Activated naive CD8-positive, alpha-beta T cell treated with anti-CD3 and anti-CD28 coated beads for 36 hours (primary cell): ENCODE measurements around the gene DNAAF3. TPM values are rescaled to one million over a fixed set of nuclear protein-coding genes. Genes with fewer than 3 reads are reported as not detected.
A peak's percentile ranks its signal among the peaks of the same experiment; 100 is the strongest.
"Not testable (repeated sequence)": the region's sequence is repeated elsewhere in the genome, so short reads cannot be mapped to it uniquely, and the experiment has no call there.

ENCODE experiments used
- DNase-seq: peaks from one replicate; pipeline ENCODE4 v3.0.0; 2021
- H3K27ac Mint-ChIP-seq: one replicate; pipeline ENCODE4 v1.8.0; 2022; ENCODE audit warnings: mild to moderate bottlenecking, moderate library complexity, mixed read lengths
- H3K27me3 Mint-ChIP-seq: one replicate; pipeline ENCODE4 v1.8.0; 2022; ENCODE audit warnings: mild to moderate bottlenecking, mixed read lengths
- H3K36me3 Mint-ChIP-seq: one replicate; pipeline ENCODE4 v1.8.0; 2021; ENCODE audit warnings: mild to moderate bottlenecking, mixed read lengths
- H3K4me1 Mint-ChIP-seq: one replicate; pipeline ENCODE4 v1.8.0; 2021; ENCODE audit warnings: mixed read lengths
- H3K4me3 Mint-ChIP-seq: one replicate; pipeline ENCODE4 v1.8.0; 2022; ENCODE audit warnings: mild to moderate bottlenecking, moderate library complexity, mixed read lengths
- H3K9me3 Mint-ChIP-seq: one replicate; pipeline ENCODE4 v1.8.0; 2022; ENCODE audit warnings: mixed read lengths
- total RNA-seq, 2 experiments: library from RNA; stranded (reverse); gene quantifications; one replicate each; pipeline ENCODE4 v1.2.3, GENCODE V29; 2021

Gene DNAAF3
- total RNA-seq, 2 experiments from 2014 or later, result not detected

- Mint-ChIP-seq H3K4me3 (no peak overlapping the region), H3K27me3 (peaks cover 37% of the 10 kb centered on the region), H3K27ac (no peak overlapping the region), H3K36me3 (no peaks in the 10 kb centered on the region), H3K4me1 (peaks cover 2% of the 10 kb centered on the region), H3K9me3 (no peaks in the 10 kb centered on the region)
- no peak for DNase-seq
These were observed 19.7 kb upstream of the DNAAF3 start for GRCh38 chr19:55186080-55186479.

- no peaks in the 10 kb centered on the region for H3K9me3 Mint-ChIP-seq
- H3K27me3 Mint-ChIP-seq, result peaks cover 77% of the 10 kb centered on the region
- no peak for DNase-seq
- H3K36me3 Mint-ChIP-seq, result no peaks in the 10 kb centered on the region
- H3K4me3 Mint-ChIP-seq, result no peak overlapping the region
- no peak overlapping the region for H3K27ac Mint-ChIP-seq
- H3K4me1 Mint-ChIP-seq, result peaks cover 11% of the 10 kb centered on the region
These were observed 15.3 kb upstream of the DNAAF3 start for GRCh38 chr19:55181740-55182139.

DNA sequence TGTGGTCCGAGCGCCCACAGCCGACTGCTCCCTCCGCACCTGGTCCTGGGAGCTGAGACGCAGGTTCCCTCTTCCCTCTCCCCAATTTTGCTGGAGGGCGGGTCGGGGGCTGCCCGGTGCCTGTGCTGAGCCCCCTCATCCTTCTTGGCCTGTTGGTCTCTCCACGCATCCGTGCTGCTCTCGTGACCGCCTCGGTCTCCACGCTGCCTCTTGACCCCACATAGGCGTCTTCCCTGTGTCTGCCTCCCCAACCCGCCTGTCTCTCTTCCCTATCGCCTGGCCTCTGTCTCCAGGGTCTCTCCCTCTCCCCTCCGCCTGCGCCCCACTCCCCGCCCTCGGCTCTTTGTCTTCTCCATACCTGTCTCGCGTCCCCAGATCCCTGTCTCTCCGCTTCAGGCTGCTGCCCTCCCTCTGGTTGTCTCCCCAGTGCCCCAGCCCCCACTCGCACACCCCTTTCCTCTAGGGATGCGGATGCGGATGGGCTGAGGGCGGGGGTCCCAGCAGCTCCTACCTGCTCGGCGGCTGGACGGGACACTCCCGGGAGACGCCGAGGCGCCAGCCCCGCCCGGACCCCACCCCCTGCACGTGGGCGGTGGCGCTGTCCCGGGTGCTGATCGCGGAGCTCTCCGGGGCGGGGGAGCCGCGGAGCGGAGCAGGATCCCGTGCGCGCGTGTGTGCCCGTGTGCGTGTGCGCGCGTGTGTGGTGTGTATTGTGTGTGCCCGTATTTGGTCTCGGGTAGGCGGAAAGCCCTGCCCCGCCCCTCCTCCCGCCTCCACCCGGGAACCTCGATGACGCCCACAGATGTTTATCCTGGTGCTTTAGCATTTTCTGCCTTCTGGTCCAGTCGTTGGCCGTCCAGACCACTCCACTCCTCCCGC is 13.4 kb upstream of the DNAAF3 start, which contains the start of gene SYT5:
TSS of gene SYT5 (minus strand) at position 684 of the 879 bp plus-strand sequence. CDS start 1,248 bp downstream, outside the sequence.
- no peaks in the 10 kb centered on the region for H3K36me3 Mint-ChIP-seq
- H3K27ac Mint-ChIP-seq, result peak within 1 kb of the TSS; percentile 15
- H3K27me3 Mint-ChIP-seq, result peaks cover 86% of the 10 kb centered on the region
- peaks cover 11% of the 10 kb centered on the region for H3K4me1 Mint-ChIP-seq
- H3K9me3 Mint-ChIP-seq, result peaks cover 2% of the 10 kb centered on the region
- H3K4me3 Mint-ChIP-seq, result peak within 1 kb of the TSS; percentile 68
- peak; percentile 73 for DNase-seq

- peaks cover 90% of the 10 kb centered on the region for H3K27me3 Mint-ChIP-seq
- peak; percentile 94 for DNase-seq
- H3K36me3 Mint-ChIP-seq, result no peaks in the 10 kb centered on the region
- no peak overlapping the region for H3K27ac Mint-ChIP-seq
- H3K4me1 Mint-ChIP-seq, result peaks cover 13% of the 10 kb centered on the region
- peak overlapping the region; percentile 68 for H3K4me3 Mint-ChIP-seq
- H3K9me3 Mint-ChIP-seq, result peaks cover 2% of the 10 kb centered on the region
These were observed 12.6 kb upstream of the DNAAF3 start for GRCh38 chr19:55178781-55179599.

- DNase-seq, result no peak
- no peak overlapping the region for H3K27ac Mint-ChIP-seq
- peaks cover 15% of the 10 kb centered on the region for H3K4me1 Mint-ChIP-seq
- H3K9me3 Mint-ChIP-seq, result peaks cover 2% of the 10 kb centered on the region
- H3K27me3 Mint-ChIP-seq, result peaks cover 96% of the 10 kb centered on the region
- no peak overlapping the region for H3K4me3 Mint-ChIP-seq
- H3K36me3 Mint-ChIP-seq, result no peaks in the 10 kb centered on the region
These were observed 9.7 kb upstream of the DNAAF3 start for GRCh38 chr19:55176076-55176475.

DNA sequence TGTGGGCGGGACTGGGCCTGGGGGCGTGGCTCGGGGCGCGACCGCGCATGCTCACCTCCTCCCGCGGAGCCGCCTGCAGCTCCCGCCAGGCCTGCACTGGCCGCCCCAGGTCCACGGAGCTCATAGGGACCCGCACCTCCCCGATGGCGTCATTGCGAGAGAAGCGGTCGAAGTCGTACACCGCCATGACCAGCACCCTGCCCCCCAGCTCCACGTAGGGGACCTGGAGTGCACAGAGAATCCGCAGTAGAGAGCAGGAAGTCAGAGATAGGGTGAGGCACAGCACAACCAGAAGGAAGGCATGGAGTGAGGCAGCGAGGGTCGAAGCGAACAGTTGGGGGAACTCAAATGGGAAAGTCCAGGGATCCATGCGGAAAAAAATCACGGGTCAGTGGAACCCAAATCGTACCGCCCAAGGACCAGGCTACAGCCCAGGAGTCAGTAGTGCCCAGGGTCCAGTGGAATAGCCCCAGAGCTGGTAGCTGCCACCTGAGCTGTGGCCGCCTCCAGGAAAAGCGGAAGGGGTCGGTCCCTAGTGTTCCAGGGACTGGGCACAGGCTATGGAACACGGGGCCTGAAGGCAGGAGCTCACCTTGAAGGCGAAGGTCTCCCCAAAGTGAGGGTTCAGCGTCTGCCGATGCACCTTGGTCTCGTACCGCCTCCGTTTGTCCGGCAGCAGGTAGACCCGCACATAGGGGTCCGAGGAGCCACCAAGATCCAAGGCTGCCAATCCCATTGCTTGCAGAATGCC is 8.9 kb upstream of the DNAAF3 start:
- Mint-ChIP-seq H3K4me3 (no peak overlapping the region), H3K27me3 (peaks cover 96% of the 10 kb centered on the region), H3K27ac (no peak overlapping the region), H3K4me1 (peaks cover 12% of the 10 kb centered on the region), H3K9me3 (peaks cover 2% of the 10 kb centered on the region), H3K36me3 (no peaks in the 10 kb centered on the region)
- no peak for DNase-seq

- no peaks in the 10 kb centered on the region for H3K36me3 Mint-ChIP-seq
- peaks cover 2% of the 10 kb centered on the region for H3K9me3 Mint-ChIP-seq
- H3K4me3 Mint-ChIP-seq, result no peak overlapping the region
- H3K27me3 Mint-ChIP-seq, result peaks cover 95% of the 10 kb centered on the region
- H3K4me1 Mint-ChIP-seq, result peaks cover 7% of the 10 kb centered on the region
- no peak for DNase-seq
- no peak overlapping the region for H3K27ac Mint-ChIP-seq
These were observed 8.2 kb upstream of the DNAAF3 start for GRCh38 chr19:55174425-55175116.

- Mint-ChIP-seq H3K4me3 (peak overlapping the region; percentile 59), H3K27ac (no peak overlapping the region), H3K9me3 (peaks cover 2% of the 10 kb centered on the region), H3K27me3 (peaks cover 98% of the 10 kb centered on the region), H3K4me1 (peaks cover 3% of the 10 kb centered on the region), H3K36me3 (no peaks in the 10 kb centered on the region)
- DNase-seq, result peak; percentile 31
These were observed 7.4 kb upstream of the DNAAF3 start for GRCh38 chr19:55173714-55174409.

- Mint-ChIP-seq H3K27ac (no peak overlapping the region), H3K27me3 (peaks cover 98% of the 10 kb centered on the region), H3K9me3 (peaks cover 2% of the 10 kb centered on the region), H3K4me1 (peaks cover 3% of the 10 kb centered on the region), H3K36me3 (no peaks in the 10 kb centered on the region), H3K4me3 (peak overlapping the region; percentile 59)
- DNase-seq, result no peak
These were observed 6.8 kb upstream of the DNAAF3 start for GRCh38 chr19:55173186-55173713.

DNA sequence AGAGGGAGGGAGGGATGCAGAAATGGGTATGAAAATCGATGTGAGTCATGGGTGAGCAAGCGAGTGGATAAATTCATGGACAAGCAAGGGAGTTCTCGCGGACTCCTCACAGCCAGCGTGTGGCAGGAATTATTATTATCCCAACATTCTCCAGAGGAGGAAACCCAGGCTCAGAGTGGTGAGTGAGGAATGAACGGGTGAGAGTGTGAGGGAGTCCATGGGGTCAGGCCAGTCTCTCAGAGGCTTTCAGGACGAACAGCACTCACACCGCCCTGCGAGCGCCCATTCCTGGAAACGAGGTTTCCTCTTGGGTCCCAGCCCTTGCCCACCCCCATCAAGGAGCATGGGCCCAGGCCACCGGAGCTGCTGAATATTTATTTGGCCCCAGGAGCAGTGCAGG is 6.3 kb upstream of the DNAAF3 start:
- H3K27me3 Mint-ChIP-seq, result peaks cover 96% of the 10 kb centered on the region
- no peak overlapping the region for H3K27ac Mint-ChIP-seq
- H3K4me3 Mint-ChIP-seq, result peak overlapping the region; percentile 45
- H3K4me1 Mint-ChIP-seq, result peaks cover 3% of the 10 kb centered on the region
- peaks cover 2% of the 10 kb centered on the region for H3K9me3 Mint-ChIP-seq
- no peak for DNase-seq
- H3K36me3 Mint-ChIP-seq, result no peaks in the 10 kb centered on the region

GRCh38 chr19:55172318-55172717 is 5.9 kb upstream of the DNAAF3 start:
- peak overlapping the region; percentile 45 for H3K4me3 Mint-ChIP-seq
- H3K36me3 Mint-ChIP-seq, H3K4me1 Mint-ChIP-seq, H3K9me3 Mint-ChIP-seq, H3K27ac Mint-ChIP-seq, DNase-seq: not testable (repeated sequence)
- H3K27me3 Mint-ChIP-seq, result peaks cover 96% of the 10 kb centered on the region

DNA sequence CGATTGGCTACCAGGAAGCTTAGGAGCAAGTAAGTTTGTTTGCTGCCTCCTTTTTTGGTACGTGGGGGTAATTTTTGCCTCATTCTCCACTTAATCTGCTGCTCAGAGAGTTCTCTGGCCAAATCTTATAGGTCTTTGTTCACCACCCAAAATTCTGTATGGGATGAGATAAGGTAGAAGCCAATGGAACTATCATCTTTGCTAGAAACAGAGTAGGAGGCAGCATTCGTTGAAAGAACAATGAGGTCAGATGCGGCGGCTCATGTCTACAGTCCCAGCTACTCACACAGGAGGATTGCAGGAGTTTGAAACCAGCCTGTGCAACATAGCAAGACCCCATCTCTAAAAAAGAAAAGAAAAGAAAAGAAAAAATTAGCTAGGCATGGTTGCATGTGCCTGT is 5.0 kb upstream of the DNAAF3 start:
- no peaks in the 10 kb centered on the region for H3K36me3 Mint-ChIP-seq
- peaks cover 10% of the 10 kb centered on the region for H3K4me1 Mint-ChIP-seq
- H3K9me3 Mint-ChIP-seq, result peaks cover 4% of the 10 kb centered on the region
- no peak overlapping the region for H3K4me3 Mint-ChIP-seq
- no peak for DNase-seq
- H3K27me3 Mint-ChIP-seq, result peaks cover 96% of the 10 kb centered on the region
- H3K27ac Mint-ChIP-seq, result no peak overlapping the region

DNA sequence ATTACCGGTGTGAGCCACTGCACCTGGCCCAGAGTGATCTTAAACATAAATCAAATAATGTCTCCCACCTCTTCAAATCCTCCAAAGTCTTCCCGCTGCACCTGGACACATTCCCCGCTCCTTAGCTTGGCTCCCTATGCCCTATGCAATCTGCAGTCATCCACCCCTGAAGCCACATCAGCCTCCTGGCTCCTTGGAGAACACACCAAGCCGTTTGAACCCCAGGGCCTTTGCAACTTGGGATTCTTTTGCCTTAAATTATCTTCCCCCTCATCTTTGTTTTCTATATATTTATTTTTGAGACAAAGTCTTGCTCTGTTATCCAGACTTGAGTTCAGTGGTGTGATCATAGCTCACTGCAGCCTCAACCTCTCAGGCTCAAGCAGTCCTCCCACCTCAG is 2.7 kb upstream of the DNAAF3 start:
- no peak overlapping the region for H3K27ac Mint-ChIP-seq
- no peak for DNase-seq
- peaks cover 2% of the 10 kb centered on the region for H3K9me3 Mint-ChIP-seq
- H3K4me1 Mint-ChIP-seq, result peaks cover 14% of the 10 kb centered on the region
- no peak overlapping the region for H3K4me3 Mint-ChIP-seq
- H3K36me3 Mint-ChIP-seq, result no peaks in the 10 kb centered on the region
- peaks cover 89% of the 10 kb centered on the region for H3K27me3 Mint-ChIP-seq
